Activated naive CD4-positive, alpha-beta T cell treated with anti-CD3 and anti-CD28 coated beads, Interleukin-2, amount 10 ng/mL, durations not matched to agents 7 days and 5 days (primary cell): ENCODE results near the gene RASD1.

Source experiments
- CTCF ChIA-PET: fragments of 350-600 bp; sonication (Branson Sonifier 250); formaldehyde crosslinking; loops from one replicate; lab custom pipeline; 2021; ENCODE audit warnings: antibody characterized with exemption; lab: Charles Lee
- DNase-seq: peaks from one replicate; pipeline ENCODE4 v3.0.0-alpha.2; 2020
- H3K27ac Mint-ChIP-seq: one replicate; pipeline ENCODE4 v1.8.0; 2021; ENCODE audit warnings: mild to moderate bottlenecking, moderate library complexity, mixed read lengths
- H3K27me3 Mint-ChIP-seq: one replicate; pipeline ENCODE4 v1.8.0; 2021; ENCODE audit warnings: mild to moderate bottlenecking, mixed read lengths
- H3K36me3 Mint-ChIP-seq: one replicate; pipeline ENCODE4 v1.8.0; 2021; ENCODE audit warnings: mixed read lengths
- H3K4me1 Mint-ChIP-seq: one replicate; pipeline ENCODE4 v1.8.0; 2021; ENCODE audit warnings: mixed read lengths
- H3K4me3 Mint-ChIP-seq: one replicate; pipeline ENCODE4 v1.8.0; 2021; ENCODE audit warnings: mild to moderate bottlenecking, moderate library complexity, mixed read lengths
- H3K9me3 Mint-ChIP-seq: one replicate; pipeline ENCODE4 v1.8.0; 2021; ENCODE audit warnings: mixed read lengths

RASD1 gene

GRCh38 chr17:17496189-17497064 is at the start of gene RASD1:
Gene RASD1 (minus strand): TSS chr17:17496395. CDS start chr17:17496181, 214 bp downstream.
- no peaks in the 10 kb centered on the region for H3K9me3 Mint-ChIP-seq
- peak; percentile 86 for DNase-seq
- H3K27me3 Mint-ChIP-seq: peaks cover 56% of the 10 kb centered on the region
- peak within 1 kb of the TSS; percentile 68 for H3K4me3 Mint-ChIP-seq
- H3K4me1 Mint-ChIP-seq: peaks cover 18% of the 10 kb centered on the region
- H3K27ac Mint-ChIP-seq: peak within 1 kb of the TSS; percentile 28
- CTCF ChIA-PET: interaction anchor here (0.6 to 3.2 kb wide), 25 partner anchors 8 to 176 kb away, joined by 3 to 33 read pairs (median 4); no protein-coding TSS in a partner anchor
- H3K36me3 Mint-ChIP-seq: peaks cover 14% of the 10 kb centered on the region

GRCh38 chr17:17545984-17546383 is 49.8 kb upstream of the RASD1 start:
- no peaks in the 10 kb centered on the region for H3K27me3 Mint-ChIP-seq
- H3K27ac Mint-ChIP-seq: no peak overlapping the region
- no peaks in the 10 kb centered on the region for H3K9me3 Mint-ChIP-seq
- DNase-seq: no peak
- no peaks in the 10 kb centered on the region for H3K4me1 Mint-ChIP-seq
- H3K4me3 Mint-ChIP-seq: no peak overlapping the region
- H3K36me3 Mint-ChIP-seq: no peaks in the 10 kb centered on the region
- CTCF ChIA-PET: no interaction called here

GRCh38 chr17:17545031-17545820 is 49.0 kb upstream of the RASD1 start:
- DNase-seq: no peak
- Mint-ChIP-seq H3K4me3 (no peak overlapping the region), H3K27me3 (no peaks in the 10 kb centered on the region), H3K27ac (no peak overlapping the region), H3K4me1 (no peaks in the 10 kb centered on the region), H3K36me3 (no peaks in the 10 kb centered on the region), H3K9me3 (no peaks in the 10 kb centered on the region)
- CTCF ChIA-PET: interaction anchor here (1.6 kb wide), 1 partner anchor 23 kb away, joined by 6 read pairs; no protein-coding TSS in a partner anchor

GRCh38 chr17:17542906-17543635 is 46.9 kb upstream of the RASD1 start:
- no peaks in the 10 kb centered on the region for H3K9me3 Mint-ChIP-seq
- CTCF ChIA-PET: interaction anchor here (1.6 kb wide), 1 partner anchor 25 kb away, joined by 6 read pairs; no protein-coding TSS in a partner anchor
- no peaks in the 10 kb centered on the region for H3K27me3 Mint-ChIP-seq
- H3K36me3 Mint-ChIP-seq: no peaks in the 10 kb centered on the region
- no peaks in the 10 kb centered on the region for H3K4me1 Mint-ChIP-seq
- no peak overlapping the region for H3K27ac Mint-ChIP-seq
- DNase-seq: no peak
- no peak overlapping the region for H3K4me3 Mint-ChIP-seq

GRCh38 chr17:17541640-17542001 is 45.4 kb upstream of the RASD1 start:
- H3K4me3 Mint-ChIP-seq: no peak overlapping the region
- no peaks in the 10 kb centered on the region for H3K36me3 Mint-ChIP-seq
- no peaks in the 10 kb centered on the region for H3K27me3 Mint-ChIP-seq
- no peak overlapping the region for H3K27ac Mint-ChIP-seq
- H3K9me3 Mint-ChIP-seq: no peaks in the 10 kb centered on the region
- no peaks in the 10 kb centered on the region for H3K4me1 Mint-ChIP-seq
- CTCF ChIA-PET: interaction anchor here (0.6 kb wide), 1 partner anchor 26 kb away, joined by 3 read pairs; no protein-coding TSS in a partner anchor
- DNase-seq: no peak

- DNase-seq: no peak
- Mint-ChIP-seq H3K4me3 (no peak overlapping the region), H3K4me1 (no peaks in the 10 kb centered on the region), H3K27me3 (no peaks in the 10 kb centered on the region), H3K27ac (no peak overlapping the region), H3K36me3 (no peaks in the 10 kb centered on the region), H3K9me3 (no peaks in the 10 kb centered on the region)
- CTCF ChIA-PET: interaction anchor here (0.6 kb wide), 1 partner anchor 26 kb away, joined by 3 read pairs; no protein-coding TSS in a partner anchor
These were observed 44.9 kb upstream of the RASD1 start for GRCh38 chr17:17540935-17541639.

- Mint-ChIP-seq H3K36me3 (no peaks in the 10 kb centered on the region), H3K9me3 (no peaks in the 10 kb centered on the region), H3K27me3 (no peaks in the 10 kb centered on the region), H3K27ac (no peak overlapping the region), H3K4me3 (no peak overlapping the region), H3K4me1 (no peaks in the 10 kb centered on the region)
- CTCF ChIA-PET: no interaction called here
- no peak for DNase-seq
These were observed 44.2 kb upstream of the RASD1 start for GRCh38 chr17:17540278-17540906.

GRCh38 chr17:17539591-17539990 is 43.4 kb upstream of the RASD1 start:
- Mint-ChIP-seq H3K9me3 (no peaks in the 10 kb centered on the region), H3K27me3 (no peaks in the 10 kb centered on the region), H3K36me3 (no peaks in the 10 kb centered on the region), H3K4me1 (no peaks in the 10 kb centered on the region), H3K27ac (no peak overlapping the region), H3K4me3 (no peak overlapping the region)
- no peak for DNase-seq
- CTCF ChIA-PET: no interaction called here

GRCh38 chr17:17538417-17539391 is 42.5 kb upstream of the RASD1 start:
- CTCF ChIA-PET: interaction anchor here (0.6 to 1.0 kb wide), 2 partner anchors 29 to 42 kb away, joined by 3 read pairs; no protein-coding TSS in a partner anchor

GRCh38 chr17:17537311-17538099 is 41.3 kb upstream of the RASD1 start:
- DNase-seq: no peak
- no peaks in the 10 kb centered on the region for H3K4me1 Mint-ChIP-seq
- no peak overlapping the region for H3K27ac Mint-ChIP-seq
- H3K4me3 Mint-ChIP-seq: no peak overlapping the region
- peaks cover 3% of the 10 kb centered on the region for H3K27me3 Mint-ChIP-seq
- no peaks in the 10 kb centered on the region for H3K36me3 Mint-ChIP-seq
- H3K9me3 Mint-ChIP-seq: no peaks in the 10 kb centered on the region
- CTCF ChIA-PET: interaction anchor here (1.0 kb wide), 1 partner anchor 41 kb away, joined by 3 read pairs; no protein-coding TSS in a partner anchor

More at GRCh38 chr17:17538417-17539391, 42.5 kb upstream of the RASD1 start:
- no peaks in the 10 kb centered on the region for H3K9me3 Mint-ChIP-seq
- DNase-seq: no peak
- H3K27me3 Mint-ChIP-seq: no peaks in the 10 kb centered on the region
- H3K4me1 Mint-ChIP-seq: no peaks in the 10 kb centered on the region
- no peak overlapping the region for H3K27ac Mint-ChIP-seq
- H3K4me3 Mint-ChIP-seq: no peak overlapping the region
- H3K36me3 Mint-ChIP-seq: no peaks in the 10 kb centered on the region

- no peaks in the 10 kb centered on the region for H3K9me3 Mint-ChIP-seq
- H3K4me1 Mint-ChIP-seq: no peaks in the 10 kb centered on the region
- peaks cover 3% of the 10 kb centered on the region for H3K27me3 Mint-ChIP-seq
- H3K36me3 Mint-ChIP-seq: no peaks in the 10 kb centered on the region
- H3K4me3 Mint-ChIP-seq: no peak overlapping the region
- no peak overlapping the region for H3K27ac Mint-ChIP-seq
- CTCF ChIA-PET: no interaction called here
- DNase-seq: no peak
These were observed 40.5 kb upstream of the RASD1 start for GRCh38 chr17:17536702-17537101.
